ENCODE results near the gene NOVA2.

GRCh38 chr19:45962021-45962420, 11.6 kb downstream of the NOVA2 start:
- TF ChIP-seq CTCF (IDR thresholded peaks at IDR 0.05; ENCODE audit: low read length) = no peak
- TF ChIP-seq EZH2 (IDR thresholded peaks at IDR 0.05; ENCODE audit: borderline replicate concordance, low read length) = no peak

Measured in OCI-LY1 (cell line).